HL-60 (cell line): ENCODE results near the gene FTCD.

Source experiments
- CTCF ChIP-seq: IDR thresholded peaks from one replicate; pipeline ENCODE4 v1.5.1; 2011; ENCODE audit warnings: low read length, control low read depth, inconsistent platforms; ENCODE audit not compliant: insufficient read depth
- GABPA ChIP-seq: IDR thresholded peaks from 2 replicates; pipeline ENCODE4 v1.6.1; 2012; ENCODE audit warnings: low read depth
- POLR2AphosphoS5 ChIP-seq: IDR thresholded peaks from 2 replicates; pipeline ENCODE4 v1.6.1; 2012; ENCODE audit warnings: low read depth
- REST ChIP-seq: IDR thresholded peaks from 2 replicates; pipeline ENCODE4 v1.6.1; 2012; ENCODE audit warnings: low read depth; ENCODE audit not compliant: insufficient replicate concordance

DNA sequence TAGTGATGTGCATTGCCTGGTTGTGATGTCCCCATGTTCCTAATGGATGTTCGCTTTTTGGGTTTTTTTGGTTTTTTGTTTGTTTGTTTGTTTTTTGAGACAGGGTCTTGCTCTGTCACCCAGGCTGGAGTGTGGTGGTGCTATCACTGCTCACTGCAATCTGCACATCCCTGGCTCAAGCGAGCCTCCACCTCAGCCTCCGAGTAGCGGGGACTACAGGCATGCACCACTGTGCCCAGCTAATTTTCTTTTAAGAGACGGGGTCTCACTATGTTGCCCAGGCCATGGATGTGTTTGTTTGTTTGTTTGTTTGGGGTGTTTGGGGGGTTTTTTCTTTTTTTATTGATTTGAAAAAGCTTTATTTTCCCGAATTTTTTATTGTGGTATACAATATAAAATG lies 55.4 kb downstream of the FTCD start:
- TF ChIP-seq CTCF = no peak
- TF ChIP-seq REST = no peak
- TF ChIP-seq POLR2AphosphoS5 = no peak
- no peak for TF ChIP-seq GABPA
